ENCODE data around the gene KMT2E.

Gene KMT2E

DNA sequence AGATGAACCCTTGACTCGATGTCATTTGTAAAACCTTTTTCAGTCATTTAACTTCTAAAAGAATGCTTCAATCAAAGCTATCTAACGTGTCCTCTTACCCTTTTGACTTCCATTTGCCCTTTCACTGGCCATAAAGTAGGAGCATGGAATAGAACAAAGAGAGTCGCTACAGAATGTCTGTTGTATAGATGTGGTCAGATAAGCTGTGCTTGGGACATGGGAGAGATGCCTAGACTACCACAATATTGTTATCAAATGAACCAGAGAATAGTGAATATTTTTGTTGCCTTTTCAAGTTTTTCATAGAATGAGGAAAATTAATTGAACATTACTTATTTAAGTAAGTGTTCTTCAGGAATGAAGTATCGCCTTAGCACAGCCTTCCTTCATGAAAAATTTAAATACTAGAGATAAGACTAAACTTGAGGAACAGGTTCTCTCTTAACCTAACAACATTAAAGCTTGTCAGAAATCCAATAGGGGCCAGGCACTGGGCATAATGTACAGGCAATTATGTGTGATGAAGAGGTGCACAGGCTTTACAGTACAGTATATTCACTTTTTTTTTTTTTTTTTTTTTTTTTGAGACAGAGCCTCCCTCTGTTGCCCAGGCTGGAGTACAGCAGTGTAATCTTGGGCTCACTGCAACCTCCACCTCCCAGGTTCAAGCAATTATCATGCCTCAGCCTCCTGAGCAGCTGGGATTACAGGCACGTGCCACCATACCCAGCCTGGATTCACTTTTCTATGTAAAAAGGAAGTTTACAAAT, 7.5 kb upstream of the KMT2E start:
- TF ChIP-seq, protein P1, sequence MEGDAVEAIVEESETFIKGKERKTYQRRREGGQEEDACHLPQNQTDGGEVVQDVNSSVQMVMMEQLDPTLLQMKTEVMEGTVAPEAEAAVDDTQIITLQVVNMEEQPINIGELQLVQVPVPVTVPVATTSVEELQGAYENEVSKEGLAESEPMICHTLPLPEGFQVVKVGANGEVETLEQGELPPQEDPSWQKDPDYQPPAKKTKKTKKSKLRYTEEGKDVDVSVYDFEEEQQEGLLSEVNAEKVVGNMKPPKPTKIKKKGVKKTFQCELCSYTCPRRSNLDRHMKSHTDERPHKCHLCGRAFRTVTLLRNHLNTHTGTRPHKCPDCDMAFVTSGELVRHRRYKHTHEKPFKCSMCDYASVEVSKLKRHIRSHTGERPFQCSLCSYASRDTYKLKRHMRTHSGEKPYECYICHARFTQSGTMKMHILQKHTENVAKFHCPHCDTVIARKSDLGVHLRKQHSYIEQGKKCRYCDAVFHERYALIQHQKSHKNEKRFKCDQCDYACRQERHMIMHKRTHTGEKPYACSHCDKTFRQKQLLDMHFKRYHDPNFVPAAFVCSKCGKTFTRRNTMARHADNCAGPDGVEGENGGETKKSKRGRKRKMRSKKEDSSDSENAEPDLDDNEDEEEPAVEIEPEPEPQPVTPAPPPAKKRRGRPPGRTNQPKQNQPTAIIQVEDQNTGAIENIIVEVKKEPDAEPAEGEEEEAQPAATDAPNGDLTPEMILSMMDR (IDR thresholded peaks at IDR 0.05; ENCODE audit: control extremely low read depth, extremely low read depth, low read depth, missing control alignments): no peak
- ChIA-PET POLR2A (interaction anchor here (0.7 to 1.8 kb wide), 3 partner anchors 22 to 66 kb away, joined by 3 to 5 read pairs (median 4); no protein-coding TSS in a partner anchor), CTCF (interaction anchor here (0.7 to 14.0 kb wide), 6 partner anchors 8 to 24 kb away, joined by 3 to 173 read pairs (median 5); no protein-coding TSS in a partner anchor)
- no peak for DNase-seq (ENCODE audit: extremely low spot score)

DNA sequence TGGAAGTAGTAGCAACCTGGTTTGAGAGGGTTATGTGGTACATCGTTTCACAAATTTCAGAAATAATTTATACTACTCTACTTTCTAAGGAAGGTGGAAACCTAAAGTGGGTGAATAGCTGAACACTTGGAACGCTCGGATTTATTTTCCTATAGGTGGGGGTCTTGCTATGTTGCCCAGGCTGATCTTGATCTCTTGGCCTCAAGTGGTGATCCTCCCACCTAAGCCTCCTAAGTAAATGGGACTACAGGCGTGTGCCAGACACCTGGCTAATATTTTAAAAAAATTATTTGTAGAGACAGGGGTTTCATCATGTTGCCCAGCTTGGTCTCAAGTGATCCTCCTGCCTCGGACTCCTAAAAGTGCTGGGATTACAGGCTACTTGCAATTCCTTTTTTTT, 6.7 kb upstream of the KMT2E start:
- ChIA-PET CTCF (interaction anchor here (0.7 to 14.0 kb wide), 6 partner anchors 8 to 25 kb away, joined by 3 to 173 read pairs (median 5); no protein-coding TSS in a partner anchor), POLR2A (interaction anchor here (0.7 to 1.8 kb wide), 3 partner anchors 23 to 67 kb away, joined by 3 to 5 read pairs (median 4); no protein-coding TSS in a partner anchor)
- TF ChIP-seq, protein P1 (IDR thresholded peaks at IDR 0.05; ENCODE audit: control extremely low read depth, extremely low read depth, low read depth, missing control alignments): no peak
- no peak for DNase-seq (ENCODE audit: extremely low spot score)

DNA sequence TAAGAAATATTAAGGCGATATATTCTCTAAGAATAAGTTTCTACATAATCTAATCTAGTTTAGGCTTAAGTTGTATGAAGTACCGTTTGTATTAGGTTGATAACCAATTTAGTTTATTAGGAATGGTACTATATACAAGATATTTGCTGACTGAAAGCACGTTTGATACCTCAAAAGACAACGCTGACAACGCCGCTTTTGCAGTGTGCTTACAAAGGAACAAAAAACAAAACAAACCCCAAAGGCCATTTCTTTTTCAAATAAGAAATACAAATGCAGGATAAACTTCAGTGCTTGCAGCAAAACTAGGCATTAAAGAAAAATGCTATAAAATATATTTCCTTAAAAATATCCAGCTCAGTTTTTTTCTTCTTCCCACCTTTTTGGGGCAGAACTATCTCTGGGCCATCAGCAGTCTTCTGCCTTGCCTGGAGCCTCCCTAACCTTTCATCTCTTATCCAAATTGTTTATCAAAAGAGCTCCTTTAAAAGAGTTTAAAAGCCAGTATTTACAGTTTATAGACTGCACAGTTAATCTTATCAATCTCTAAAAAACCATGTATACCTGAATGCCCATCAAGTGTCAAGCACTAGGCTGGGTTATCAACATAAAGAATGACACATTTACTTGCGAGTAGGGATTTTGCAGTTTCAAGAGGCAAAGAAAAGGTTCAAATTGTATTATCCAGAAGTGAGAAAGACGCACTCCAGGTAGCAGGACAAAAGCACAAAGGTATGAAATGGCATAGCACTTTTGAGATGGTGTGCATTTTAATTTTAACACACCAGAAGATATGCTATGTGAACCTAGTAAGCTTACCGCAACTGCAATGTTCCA, 4.1 kb upstream of the KMT2E start:
- TF ChIP-seq, protein P1 (IDR thresholded peaks at IDR 0.05; ENCODE audit: control extremely low read depth, extremely low read depth, low read depth, missing control alignments): no peak
- no peak for DNase-seq (ENCODE audit: extremely low spot score)
- CTCF ChIA-PET: interaction anchor here (0.9 to 14.0 kb wide), 6 partner anchors 8 to 28 kb away, joined by 3 to 173 read pairs (median 4); no protein-coding TSS in a partner anchor
- POLR2A ChIA-PET: interaction anchor here (0.5 to 4.0 kb wide), 6 partner anchors 12 to 69 kb away, joined by 3 to 40 read pairs (median 6); no protein-coding TSS in a partner anchor

DNA sequence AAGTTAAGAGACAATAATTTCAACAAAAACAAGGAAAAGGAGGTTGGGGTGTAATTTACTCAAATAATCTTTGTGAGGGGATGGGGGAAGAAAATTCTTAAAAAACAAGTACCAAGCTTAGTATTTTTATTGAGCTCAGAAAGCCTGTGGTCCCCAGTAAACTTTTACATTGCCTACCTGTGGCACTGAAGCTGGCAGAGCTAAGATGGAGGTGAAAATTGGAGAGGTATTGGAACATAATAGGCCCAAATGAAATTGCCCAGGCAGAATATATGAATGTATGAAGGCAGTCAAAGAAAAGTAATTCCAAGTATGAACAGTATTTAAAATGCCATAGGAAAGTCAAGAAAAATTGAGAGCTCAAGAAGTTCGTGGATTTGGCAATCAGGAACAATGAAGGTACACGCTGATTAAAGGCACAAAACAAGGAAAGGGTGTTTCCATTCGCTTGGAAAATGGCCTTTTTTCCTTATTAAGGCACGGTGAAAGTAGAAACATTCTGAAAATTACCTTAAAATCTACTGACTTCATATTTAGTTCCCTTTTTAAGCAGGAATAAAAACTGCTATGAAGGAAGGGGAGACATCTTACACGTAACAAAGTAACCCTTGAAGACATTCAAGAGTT, 3.4 kb upstream of the KMT2E start:
- POLR2A ChIA-PET: interaction anchor here (1.5 to 4.0 kb wide), 5 partner anchors 12 to 70 kb away, joined by 3 to 40 read pairs (median 6); no protein-coding TSS in a partner anchor
- TF ChIP-seq, protein P1 (IDR thresholded peaks at IDR 0.05; ENCODE audit: control extremely low read depth, extremely low read depth, low read depth, missing control alignments): no peak
- DNase-seq (ENCODE audit: extremely low spot score): no peak
- CTCF ChIA-PET: interaction anchor here (1.1 to 14.0 kb wide), 7 partner anchors 9 to 84 kb away, joined by 3 to 173 read pairs (median 4); no protein-coding TSS in a partner anchor

DNA sequence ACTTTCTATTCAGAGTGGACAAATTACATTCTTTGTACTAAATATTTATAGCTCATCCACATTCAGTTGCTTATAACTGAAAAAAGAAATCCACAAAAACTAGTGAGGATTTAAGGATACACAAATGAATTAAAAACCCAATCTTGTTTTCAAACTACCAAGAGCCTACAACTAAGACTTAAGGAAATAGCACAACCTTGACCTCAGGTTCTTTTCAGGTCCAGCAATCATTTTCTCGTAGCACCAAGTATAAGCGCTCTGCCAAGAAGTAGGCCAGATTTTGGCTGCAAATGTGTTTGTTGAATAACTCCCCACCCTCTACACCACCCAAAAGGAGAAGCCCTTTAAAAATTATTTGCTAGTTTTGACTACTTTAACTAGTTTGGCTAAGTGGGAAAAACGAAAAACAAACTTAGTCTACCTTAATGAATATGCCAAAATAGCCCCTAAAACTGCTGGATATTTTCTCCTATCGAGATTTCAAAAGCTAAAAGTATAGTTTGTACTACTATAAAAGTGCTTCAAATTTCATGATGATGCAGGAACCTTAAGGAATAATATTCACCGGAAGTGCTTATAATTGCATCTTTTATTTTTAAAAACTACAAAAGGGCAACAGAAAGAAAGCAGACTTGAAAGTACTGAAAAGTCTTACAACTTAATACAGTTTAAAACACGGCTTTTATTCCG, 2.7 kb upstream of the KMT2E start:
- TF ChIP-seq, protein P1 (IDR thresholded peaks at IDR 0.05; ENCODE audit: control extremely low read depth, extremely low read depth, low read depth, missing control alignments): no peak
- CTCF ChIA-PET: interaction anchor here (1.1 to 14.0 kb wide), 6 partner anchors 8 to 85 kb away, joined by 3 to 173 read pairs (median 4); no protein-coding TSS in a partner anchor
- POLR2A ChIA-PET: interaction anchor here (0.6 to 4.0 kb wide), 6 partner anchors 9 to 71 kb away, joined by 6 to 40 read pairs (median 14); no protein-coding TSS in a partner anchor
- no peak for DNase-seq (ENCODE audit: extremely low spot score)

Measured in GM10248 (cell line).